Measurements from ENCODE around the gene IGF1.

Gene IGF1

DNA sequence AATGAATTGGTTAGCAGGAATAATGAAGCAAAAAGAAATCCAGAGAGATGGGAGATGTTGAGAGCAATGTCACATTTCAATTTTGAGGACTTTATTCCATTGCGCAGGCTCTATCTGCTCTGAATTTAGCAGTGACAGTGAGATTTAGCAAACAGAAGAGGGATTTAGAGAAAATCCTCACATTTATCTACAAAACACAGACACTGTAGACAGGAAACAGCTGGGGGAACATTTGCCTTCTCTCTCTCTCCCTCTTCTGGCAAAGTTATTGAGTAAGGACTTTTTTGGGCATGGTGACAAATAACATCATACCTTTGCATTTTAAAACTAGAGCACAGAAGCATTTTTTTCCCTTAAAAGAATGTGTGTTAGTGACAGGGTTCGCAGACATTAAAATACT, at the start of gene IGF1:
Gene IGF1, minus strand, starts transcription at position 158 of the 400 bp plus-strand sequence. CDS start 182 bp downstream, outside the sequence.
- DNase-seq, result peak; percentile 60

DNA sequence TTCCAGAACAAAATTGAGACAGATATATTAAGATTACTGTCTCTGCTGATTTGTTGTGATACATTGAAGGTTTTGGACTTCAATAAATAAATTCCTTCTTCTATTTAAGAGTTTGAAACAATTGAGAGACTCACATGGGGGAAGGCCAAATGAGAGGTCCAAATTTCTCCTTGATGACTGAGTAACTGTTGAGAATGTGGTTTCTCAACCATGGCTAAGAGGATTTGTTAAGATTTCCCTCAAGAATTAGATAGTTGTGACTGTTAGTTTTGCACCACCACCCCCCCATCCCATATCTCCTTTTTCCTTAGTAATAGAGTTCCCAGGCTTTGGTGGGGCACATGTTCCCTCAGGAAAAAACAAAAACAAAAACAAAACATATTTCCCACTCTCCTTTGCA, 47.7 kb upstream of the IGF1 start:
- DNase-seq, result no peak

DNA sequence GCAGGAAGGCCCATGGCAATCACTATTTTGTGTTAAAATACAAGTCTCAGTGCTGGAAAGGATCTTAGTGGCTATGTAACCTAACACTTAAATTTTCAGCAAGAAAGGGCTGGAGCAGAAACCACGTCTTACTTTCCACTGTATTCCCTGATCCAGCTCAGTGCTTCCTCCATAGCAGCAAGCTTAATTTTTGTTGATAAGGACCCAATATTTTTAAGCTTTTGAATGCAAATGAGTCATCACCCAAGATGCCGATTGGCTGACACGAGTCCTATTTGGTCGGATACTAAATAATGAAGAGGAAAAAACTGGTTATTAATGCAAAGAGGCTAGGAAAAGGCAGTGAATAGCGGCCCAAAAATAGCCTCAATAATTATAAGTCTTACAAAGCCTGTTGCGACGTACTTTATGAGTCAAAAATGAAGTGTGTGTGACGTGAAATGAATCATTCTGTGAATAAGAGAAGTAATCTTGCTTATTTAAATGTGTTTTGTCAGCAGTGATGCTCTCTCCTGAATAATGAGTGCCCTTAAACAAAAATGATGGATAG, 46.9 kb upstream of the IGF1 start:
- no peak for DNase-seq

DNA sequence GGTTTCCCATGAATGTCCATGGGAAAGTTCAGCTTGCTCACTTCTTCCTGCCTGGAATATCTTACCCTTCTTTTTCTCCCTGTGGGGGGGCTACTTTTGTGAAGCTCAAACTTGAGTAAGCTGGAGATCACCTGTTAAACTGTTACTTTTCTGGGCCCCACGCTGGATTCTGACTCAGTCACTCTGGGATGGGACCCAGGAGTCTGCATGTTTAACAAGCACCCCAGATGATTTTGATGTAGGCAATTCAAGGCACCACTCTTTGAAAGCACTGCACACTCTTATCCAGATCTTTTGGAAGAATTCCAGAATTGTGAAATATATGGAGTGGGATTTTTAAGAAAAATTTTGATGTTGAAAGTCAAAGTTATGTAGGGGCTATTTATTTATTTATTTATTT, 46.3 kb upstream of the IGF1 start:
- DNase-seq, result no peak

DNA sequence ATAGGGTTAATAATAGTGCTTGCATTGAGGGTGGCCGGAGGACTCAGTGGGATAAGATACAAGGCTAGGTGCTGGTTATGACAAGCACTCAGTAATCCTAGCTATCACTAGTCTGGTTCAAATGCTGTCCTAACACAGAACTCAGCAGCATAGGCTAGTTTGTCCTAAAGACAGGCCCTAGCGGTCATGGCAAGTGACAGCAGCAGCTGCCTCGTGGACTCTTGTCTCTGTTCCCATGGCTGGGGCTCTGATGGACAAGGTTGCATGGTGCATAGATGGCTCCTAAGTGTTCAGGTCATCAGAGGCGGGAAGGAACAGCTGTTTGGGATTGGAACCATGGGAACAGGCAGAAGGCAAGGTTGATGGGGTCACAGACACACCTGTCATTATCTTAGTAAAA, 42.4 kb upstream of the IGF1 start:
- DNase-seq, result peak; percentile 32

DNA sequence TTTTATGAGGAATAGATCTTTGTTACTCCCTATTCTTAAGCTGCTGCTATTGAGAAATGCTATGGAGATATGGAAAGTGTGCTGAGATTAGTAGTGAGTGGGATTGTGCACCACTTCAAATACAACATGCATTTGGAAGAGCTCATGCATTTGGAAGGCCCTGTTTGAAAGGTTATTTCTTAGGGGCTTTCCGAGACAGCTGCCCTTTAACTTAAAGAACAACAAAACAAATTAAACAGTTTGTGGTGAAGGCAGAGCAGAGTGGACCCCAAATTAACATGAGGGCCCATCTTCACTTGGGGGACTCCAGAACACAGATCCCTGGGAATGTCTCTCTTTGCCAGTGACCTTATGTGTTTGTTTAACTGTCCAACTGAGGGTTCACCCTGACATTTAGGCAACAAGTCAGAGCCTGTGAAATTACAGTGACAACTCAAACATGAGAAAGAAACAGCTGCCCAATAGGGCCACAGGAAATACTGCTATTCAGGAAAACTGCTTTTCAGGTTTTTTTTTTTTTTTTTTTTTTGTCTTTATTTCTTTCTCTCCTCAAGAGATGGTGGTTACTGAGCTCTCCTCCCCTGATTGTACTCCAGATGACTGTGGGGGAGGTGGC, 41.4 kb upstream of the IGF1 start:
- DNase-seq, result no peak

DNA sequence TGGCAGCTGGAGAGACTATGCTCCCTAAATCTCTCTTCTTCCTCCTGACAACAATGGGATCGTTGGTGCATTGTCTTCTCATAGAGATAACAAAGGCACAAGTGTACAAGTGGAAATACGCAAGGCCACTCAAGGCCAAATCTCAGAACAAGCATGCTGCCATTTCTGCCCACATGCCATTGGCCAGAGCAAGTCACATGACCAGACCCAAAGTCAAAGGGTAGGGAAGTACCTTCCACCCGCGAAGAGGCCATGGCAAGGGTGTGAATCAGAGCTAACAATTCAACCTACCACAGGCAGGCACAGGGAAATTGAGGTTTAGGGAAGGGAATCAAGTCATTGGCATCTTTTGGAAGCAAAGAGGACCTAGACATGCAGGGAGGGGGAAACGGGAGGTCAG, 38.5 kb upstream of the IGF1 start:
- DNase-seq, result no peak

DNA sequence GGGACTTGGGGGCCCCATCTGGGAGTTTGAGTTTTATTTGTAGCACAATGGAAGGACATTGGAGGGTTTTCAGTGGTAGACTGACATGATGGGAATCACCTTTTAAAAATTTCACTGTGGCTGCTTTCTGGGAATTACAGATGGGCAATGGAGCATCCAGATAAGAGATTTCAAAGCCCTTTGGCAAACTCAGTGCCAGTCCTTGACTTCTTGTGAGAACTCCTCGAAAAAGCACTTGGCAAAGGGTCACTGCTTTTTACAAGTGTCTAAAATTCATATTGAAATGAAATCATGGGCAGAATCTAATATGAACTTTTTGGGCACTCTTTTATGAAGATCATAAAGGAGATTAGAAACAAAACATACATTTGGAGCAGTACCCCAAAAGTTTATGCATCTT, 34.3 kb upstream of the IGF1 start:
- DNase-seq, result no peak

DNA sequence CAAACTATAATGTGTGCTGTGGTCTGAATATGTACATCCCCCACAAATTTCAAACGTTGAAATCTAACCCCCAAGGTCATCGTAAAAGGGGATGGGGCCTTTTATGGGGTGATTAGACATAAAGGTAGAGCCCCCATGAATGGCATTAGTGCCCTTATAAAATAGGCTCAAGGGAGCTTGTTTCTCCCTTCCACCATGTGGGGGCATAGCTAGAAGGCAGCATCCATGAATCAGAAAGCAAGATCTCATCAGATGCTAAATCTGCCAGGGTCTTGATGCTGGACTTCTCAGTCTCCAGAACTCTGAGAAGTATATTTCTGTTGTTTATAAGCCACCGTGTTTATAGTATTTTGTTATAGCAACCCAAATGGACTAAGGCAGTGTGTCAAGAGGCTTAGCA, 33.4 kb upstream of the IGF1 start:
- no peak for DNase-seq

DNA sequence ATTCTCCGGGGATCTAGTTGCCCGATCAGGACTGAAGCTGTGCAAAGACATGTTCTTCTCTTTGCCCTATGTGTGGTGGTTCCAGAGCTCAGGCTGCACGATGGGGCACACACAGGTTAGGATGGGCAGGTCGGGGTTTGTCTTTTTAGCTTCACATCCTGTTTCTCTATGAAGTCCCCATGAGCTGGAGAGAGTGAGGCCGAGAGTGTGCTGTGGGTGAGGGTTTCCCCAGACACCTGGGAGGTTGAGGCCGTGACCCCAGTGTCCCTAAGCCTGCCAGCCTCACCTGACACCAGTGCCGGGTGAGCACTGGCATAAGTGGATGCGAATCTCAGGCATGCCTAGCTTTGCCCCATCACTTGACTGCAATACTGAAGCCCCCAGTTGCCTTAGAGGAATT, 32.9 kb upstream of the IGF1 start:
- DNase-seq, result no peak

DNA sequence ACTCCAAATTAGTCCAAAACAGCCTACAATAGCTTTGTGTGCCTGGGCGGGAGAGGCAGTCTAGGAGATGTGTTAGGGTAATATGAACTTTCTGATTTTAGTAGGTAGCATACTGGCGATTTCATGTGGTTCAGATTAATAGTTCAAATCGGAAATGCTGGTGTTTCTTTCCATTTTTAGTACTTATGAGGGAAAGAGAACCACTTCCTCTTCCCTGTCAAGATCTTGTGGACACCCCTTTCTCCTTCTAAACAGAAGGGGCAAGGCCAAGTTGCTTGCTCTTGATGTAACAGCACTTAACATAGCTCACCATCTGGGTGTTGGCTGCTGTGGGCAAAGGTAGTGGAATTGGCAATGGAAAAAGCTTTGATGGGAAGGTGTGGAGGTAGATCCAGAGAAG, 32.2 kb upstream of the IGF1 start:
- no peak for DNase-seq

DNA sequence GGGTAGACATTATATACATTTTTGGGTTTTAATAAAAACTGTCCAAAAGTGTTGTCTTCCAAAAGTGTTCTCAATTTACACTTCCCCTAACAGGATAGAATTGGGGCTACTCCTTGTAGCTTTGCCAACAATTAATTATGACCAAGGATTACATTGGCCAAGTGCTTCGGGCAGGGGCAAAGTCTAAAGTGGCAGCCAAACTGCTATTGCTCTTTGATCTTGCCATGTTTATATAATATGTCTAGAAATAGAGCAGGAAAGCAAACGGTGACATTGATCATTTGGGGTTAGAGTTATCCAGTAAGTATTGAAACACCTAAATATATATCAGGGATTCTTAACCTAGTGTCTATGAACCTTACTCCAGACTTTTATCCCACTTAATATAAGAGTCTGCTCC, 31.2 kb upstream of the IGF1 start:
- no peak for DNase-seq

DNA sequence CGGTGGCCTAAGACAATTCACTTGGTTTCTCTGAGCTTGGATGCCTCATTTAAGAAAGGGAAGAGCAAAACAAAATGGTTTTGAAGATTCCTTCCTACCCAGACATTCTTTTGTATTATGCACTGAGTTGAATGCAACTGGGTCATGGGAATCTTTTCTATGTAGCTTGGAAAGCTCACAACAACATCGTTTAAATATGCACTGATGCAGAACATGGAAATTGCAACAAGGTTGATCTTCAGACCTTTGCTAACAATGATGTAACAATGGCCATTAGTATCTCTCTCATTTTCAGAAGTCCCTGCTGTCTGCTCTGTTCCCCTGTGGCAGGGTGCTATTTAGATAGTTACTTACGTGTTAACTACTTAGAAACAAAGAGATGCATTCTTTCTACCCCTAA, 30.1 kb upstream of the IGF1 start:
- DNase-seq, result no peak

DNA sequence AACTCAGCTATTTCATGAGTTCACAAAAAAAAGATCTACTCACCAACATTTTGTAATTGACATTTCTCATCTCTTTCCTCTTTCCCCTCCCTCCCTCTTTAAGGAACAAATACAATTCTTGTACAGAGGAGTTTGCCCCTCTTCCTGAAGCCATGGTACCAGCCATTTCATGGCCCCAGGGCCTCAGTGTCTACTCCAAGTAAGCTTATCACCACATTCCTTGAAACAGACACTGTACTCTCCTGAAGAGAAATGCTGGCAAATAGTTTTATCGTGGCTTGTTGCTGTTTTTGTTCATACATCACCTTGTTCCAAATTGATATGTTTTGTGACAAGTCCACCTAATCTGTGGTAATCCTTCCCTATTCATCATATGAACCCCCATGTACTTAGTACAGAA, 29.7 kb upstream of the IGF1 start:
- no peak for DNase-seq

DNA sequence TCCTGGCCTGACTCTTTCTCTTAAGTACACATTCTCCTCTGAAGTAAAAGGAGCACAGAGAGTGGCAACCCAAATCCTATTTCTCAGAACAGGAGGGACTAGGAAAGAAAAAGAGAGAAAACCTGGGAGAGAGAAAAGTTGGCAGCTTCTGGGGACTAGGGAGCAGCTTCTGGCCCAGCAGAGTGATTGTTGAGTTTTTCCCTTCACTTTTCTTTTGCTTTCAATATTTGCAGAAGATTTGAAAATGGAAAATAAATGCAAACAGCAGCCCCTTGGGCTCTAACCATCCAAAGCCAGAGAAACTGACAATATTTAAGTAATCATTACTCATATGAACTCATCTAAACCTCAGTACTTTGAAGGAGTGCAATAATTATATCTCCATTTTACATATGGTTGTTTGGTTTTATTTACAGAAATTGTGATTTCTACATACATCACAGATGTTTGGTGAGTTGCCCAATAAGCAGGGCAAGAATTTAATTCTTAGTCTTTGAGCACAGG, 28.8 kb upstream of the IGF1 start:
- no peak for DNase-seq

DNA sequence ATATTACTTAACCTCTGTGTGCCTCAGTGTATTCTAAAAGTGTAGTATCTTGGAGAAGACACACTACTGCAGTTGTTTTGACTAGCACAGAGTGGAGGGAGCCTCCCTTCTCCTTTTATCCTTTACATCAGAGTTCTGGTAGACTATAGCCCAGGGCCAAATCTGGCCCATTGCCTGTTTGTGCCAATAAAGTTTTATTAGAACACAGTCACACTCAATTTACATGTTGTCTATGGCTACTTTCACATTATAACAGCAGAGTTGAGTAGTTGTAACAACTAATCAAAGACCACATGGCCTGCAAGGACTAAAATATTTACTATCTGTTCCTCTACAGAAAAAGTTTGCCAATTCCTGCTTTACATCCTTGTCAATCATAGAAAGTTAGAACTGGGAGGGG, 27.7 kb upstream of the IGF1 start:
- DNase-seq, result no peak

DNA sequence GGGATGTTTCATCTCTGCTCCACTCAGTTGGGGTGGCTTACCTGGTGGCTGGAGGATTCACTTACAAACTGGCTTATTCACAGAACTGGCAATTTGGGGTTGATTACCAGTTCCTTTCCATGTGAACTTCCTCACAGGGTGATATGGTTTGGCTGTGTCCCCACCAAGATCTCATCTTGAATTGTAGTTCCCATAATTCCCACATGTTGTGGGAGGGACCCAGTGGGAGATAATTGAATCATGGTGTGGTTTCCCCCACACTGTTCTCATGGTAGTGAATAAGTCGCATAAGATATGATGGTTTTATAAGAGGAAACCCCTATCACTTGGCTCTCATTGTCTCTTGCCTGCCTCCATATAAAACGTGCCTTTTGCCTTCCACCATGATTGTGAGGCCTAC, 26.9 kb upstream of the IGF1 start:
- no peak for DNase-seq

DNA sequence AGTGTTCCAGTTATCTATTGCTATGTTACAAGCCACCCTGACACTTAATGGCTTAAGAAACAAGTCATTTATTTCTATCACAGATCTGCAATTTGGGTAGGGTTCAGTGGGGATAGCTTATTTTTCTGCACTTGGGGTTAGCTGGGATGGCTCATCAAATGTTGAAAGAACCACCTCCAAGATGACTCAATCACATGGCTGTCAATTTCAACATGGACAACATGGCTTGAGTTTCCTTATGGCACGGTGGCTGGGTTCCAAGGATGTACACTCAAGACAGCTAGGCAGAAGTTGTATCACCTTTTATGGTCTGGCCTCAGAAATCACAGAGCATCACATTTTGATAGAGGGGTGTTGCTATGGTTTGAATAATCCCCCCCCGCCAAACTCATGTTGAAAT, 24.5 kb upstream of the IGF1 start:
- DNase-seq, result no peak

DNA sequence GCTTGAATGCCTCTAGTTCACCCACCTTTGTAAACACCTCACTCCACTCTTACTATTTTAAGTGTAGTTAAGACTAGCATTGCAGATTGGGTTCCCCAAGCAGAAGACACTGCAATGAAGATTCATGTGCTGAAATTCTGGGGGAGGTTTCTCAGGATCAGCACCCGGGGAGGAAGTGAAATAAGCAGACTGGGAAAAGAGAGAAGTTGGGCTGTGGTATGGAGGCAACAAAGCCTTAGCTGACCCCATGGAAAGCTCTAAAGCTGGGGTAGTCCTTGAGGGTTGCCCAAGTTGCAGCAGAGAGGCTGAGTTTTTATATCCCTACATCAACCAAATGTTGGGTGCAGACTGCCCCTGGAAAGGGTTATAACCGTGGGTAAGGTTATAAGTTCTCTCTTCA, 23.9 kb upstream of the IGF1 start:
- no peak for DNase-seq

DNA sequence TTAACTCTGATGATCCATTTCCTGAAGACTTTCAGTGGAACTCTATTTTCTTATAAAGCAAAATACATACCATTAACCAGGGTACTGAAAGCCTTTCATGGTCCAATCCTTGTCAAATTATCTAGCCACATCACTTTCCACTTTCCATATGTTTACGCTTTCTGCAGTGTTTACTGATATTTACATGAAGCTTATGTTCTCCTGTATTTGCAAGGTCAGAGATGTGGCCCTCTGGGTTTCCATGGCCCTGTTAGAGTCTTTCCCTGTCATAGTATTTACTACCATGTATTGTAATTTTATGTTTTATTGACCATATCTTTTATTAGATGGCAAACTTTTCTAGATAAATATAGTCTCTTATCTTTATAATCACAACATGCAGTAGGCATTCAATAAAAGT, 23.5 kb upstream of the IGF1 start:
- DNase-seq, result no peak

DNA sequence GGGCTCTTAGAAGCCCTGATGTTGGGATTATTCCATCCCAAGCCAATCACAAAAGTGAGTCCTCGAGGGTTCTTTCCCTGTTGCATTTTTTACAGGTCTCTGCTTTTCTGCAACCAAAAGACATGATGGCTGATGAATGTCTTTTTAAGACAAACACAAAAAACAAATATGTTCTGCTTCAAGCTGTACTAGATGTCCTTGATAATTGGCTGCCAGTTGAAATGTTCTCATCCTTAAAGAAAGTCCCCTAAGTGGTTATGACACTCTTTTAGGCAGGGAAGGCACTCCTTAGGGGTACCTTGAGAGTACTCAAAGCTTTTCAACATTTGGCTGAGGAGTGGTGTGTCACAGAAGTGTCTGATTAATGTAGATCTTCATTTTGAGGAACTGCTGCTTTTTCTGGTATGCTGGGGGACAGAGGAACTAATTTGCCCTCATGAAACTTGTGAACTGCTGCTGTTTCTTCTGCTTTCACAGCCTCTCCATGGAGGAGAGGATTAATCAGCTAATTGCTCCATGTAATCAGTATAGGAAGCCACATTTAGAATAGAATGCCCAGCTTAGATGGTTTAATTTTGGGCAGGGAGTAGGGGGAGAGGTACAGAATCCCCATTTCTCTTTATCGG, 22.8 kb upstream of the IGF1 start:
- DNase-seq, result no peak

DNA sequence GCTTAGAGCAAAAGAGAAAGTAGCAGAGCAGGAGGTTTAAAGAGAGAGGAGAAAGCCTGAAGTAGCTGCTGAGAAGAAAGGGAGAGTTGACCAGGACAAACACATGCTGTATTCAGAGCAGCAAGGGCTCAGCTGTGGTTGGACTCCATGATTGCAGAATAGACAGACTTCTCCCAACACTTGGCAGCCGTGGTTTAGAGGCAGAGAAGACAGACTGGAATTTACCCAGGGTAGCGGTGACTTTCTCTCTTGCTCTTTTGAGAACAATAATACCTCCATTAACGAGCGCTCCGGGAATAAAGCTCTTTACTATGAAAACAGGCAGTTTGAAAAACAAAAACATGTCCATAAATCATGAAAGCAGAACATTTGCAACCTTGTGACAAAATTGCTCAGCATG, 21.4 kb upstream of the IGF1 start:
- DNase-seq, result no peak

DNA sequence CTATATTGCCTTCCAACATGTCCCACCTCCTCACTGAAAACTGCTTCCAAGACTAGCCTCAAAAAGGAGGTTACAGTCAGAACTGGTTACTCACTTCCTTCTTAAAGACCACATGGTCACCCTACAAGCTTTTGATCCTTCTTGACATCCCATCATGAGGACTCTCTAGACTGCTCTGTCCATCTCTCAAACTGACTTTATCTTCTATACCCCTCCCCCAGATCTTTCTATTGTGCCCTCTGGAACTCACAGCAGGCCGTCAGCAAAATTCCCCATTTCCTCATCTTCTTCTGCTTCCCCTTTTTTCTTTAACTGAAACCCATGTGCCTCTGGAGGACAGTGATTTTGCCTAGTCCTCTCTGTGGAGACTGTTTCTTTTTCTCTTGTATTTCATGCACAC, 18.1 kb upstream of the IGF1 start:
- DNase-seq, result no peak

DNA sequence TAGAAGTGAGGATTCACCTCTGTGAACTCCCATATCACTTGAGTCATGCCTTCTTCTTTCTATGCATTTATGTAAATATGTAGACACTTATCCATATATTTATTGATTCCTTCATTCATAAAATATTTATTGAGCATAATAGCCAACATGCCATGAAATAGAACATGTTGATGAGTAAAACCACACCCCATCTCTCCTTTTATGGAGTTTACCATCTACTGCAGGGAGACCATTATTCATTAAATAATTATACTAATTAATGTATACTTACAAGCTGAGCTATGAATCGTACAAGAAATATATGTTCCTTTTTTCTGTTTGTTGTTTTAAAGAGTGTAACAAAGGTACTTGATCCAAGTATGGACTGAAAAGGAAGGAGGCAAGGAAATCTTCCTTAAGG, 17.4 kb upstream of the IGF1 start:
- DNase-seq, result no peak

DNA sequence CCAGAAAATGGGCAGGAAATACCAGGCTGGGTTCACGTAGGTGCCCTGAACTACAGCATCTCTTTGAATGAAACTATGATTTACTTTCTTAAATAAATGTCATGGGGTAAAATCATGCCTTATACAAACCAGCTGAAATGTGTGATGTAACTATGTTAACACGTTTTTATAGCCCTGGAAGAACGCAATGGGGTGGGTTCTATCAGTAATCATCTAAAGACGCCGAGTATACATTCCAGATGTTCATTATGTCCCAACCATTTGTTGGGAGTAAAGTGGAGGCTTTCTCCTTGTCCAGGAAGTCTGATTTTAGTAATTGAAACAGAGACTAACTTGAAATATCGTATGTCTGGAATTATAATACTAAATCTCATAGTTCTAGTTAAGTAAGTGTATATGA, 16.2 kb upstream of the IGF1 start:
- no peak for DNase-seq

Data from NCI-H2171 treated with DMSO at 0.1 percent for 48 hours (cell line).